ENCODE data around the gene ADGRL3.
"Not testable (repeated sequence)": the region's sequence is repeated elsewhere in the genome, so short reads cannot be mapped to it uniquely, and the experiment has no call there.

Gene ADGRL3

DNA sequence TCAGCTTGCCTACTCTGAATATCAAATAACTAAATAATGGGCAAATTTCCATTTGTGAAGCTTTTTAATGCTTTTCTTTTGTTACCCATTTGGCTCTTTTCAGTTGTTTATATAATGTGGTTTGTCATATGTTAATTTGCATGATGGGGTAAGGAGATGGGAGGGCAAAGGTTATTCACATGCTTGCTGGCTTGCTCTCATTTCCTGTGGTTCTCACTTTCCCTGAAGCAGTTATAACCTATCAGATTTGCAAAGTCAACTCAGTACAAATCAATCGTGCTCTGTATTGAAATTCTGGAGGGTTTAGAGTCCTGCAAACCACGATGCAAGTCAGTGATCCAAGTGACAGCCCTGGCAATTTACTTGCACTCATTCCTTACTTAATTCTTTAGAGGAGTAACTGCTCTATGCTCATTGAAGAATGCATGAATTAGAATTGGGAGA is 711.2 kb downstream of the ADGRL3 start:
- no peak for DNase-seq (ENCODE audit: low read depth)

DNA sequence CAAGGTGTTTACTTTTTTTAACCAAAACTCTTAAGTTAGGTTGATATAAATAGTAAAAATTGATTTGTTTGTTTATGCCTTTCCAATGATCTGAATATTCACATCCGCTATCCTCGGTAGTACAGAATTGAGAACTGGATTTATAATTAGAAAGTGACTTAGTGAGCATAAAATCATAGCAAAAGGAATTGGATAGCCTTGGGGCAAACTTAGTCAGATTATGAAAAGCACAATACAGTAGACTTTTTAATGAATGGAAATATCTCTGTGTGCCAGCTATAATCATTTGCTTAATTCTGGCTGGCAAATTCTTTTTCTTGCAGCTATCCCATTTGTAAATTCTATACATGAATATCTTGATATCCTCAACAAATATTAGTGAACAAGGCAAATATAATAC is 713.5 kb downstream of the ADGRL3 start:
- no peak for DNase-seq (ENCODE audit: low read depth)

DNA sequence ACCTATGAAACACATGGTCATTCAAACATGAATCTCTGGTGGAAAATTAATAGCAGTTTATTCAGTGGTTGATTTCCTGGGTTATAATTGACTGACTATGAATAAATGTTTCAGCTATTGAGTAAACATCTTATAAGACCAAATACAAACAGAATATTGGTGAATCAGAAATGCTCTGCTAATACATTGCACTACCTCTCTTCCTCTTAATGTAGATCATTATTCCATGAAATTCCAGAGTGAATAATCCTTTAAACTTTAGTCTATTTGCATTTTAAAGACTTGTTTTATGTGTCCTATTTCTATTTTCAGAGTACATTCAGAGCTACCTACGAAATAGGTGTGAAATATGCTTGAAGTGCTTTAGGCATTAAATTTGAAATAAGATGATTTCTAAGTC is 715.4 kb downstream of the ADGRL3 start:
- no peak for DNase-seq (ENCODE audit: low read depth)

DNA sequence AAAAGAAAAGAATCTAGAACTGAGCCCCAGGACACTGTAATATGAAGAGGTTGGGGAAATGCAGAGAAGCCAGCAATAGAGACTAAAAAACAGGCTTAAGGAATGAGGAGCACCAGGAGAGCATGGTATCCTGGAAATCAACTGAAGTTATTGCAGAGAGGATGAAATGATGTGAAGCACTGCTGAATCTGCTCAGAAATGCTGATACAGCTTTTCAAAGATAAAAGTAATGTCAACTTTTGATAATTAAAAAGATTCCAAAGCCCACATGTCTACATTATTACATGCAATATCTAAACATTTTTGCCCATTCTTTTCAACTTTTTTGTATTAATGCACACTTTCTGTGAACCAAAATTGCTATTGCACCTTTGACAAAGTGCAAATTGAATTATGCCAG is 718.4 kb downstream of the ADGRL3 start:
- no peak for DNase-seq (ENCODE audit: low read depth)

DNA sequence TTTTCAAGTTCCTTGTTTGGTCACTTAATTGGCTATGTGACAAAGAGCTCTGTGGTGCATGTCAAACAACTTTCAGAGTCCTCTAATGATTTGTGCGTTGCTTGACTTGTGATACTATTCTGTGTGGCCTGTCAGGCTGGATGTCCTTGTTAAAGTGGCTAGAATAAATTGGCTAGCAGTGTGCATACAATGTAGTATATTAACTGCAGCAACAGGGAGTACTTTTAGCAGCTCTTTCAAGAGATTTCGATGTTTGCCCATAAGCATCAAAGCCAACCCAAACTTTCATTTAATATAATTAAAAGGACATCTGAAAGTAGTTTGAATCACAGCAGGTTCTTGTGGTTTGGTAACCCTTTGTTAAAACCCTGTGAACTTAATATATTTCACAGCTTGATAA is 718.9 kb downstream of the ADGRL3 start:
- no peak for DNase-seq (ENCODE audit: low read depth)

DNA sequence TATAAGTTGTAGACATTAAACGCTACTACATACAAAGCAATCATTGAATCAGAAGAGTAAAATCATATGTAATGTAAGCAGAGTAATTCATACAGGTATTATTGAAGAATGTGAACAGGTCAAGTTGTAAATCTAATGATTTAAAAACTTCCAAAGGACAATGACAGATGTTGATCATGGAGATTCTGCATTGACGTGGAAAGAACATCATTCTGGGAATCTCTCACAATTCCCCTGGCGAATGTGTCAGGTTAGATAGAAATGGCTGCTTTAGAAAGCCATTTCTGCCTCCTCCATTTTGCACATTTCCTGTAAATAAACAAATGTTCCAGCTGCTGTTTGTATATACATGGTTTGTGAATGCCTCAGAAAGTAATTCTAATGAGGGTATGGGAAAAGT is 719.4 kb downstream of the ADGRL3 start:
- no peak for DNase-seq (ENCODE audit: low read depth)

DNA sequence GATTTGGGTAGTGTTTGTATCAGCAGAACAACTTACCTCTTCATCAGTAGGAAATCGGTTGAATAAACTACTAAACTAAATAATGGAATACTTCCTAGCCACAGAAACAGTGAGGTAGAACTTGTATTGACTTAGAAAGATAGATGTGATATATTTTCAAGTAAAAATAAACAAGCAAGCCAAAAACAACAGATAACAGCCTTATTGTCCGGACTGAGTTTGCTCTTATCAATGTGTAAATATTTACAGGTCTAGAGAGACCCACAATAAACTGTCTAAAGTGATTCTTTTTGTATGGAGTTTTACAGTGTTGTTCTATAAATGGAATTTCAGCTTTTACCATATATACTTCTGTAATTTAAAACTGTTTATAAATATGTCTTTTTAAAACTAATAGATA is 721.8 kb downstream of the ADGRL3 start:
- DNase-seq (ENCODE audit: low read depth): no peak

DNA sequence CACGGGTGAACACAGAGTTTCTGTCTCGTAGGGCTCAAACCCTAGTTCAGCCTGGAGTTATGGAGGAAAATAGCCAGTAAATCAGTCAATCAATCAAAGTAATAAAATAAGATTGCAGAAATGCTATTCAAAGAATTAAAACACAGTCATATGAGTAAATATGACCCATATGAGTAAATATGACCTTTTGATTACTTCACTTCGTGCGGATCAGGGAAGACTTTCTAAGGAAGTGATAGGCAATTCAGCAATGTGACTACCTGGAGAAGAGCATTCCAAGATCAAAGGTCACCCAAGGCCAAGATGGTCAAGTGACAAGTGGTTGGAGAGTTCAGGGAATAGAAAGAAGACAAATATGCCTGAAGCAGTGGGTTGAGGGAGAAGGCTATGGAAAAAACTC is 722.6 kb downstream of the ADGRL3 start:
- no peak for DNase-seq (ENCODE audit: low read depth)

DNA sequence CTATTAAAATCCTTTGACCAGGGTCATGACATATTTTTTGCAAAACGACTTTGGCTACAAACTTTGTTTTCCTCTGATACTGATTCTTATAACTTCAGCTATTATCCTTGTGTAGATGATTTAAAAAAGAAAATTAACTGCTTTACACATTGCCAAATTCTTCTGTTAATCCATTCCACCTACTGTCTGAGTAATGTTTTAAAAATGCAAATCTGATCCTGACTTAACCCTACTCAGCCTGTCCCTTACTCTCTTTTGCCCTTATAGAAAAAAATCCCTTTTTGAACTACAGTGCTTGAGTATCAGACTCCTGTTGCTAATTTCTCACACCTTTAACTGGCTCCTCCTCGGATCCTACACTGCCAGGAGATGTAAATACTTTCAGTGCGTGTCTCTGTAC is 723.1 kb downstream of the ADGRL3 start:
- DNase-seq (ENCODE audit: low read depth): no peak

DNA sequence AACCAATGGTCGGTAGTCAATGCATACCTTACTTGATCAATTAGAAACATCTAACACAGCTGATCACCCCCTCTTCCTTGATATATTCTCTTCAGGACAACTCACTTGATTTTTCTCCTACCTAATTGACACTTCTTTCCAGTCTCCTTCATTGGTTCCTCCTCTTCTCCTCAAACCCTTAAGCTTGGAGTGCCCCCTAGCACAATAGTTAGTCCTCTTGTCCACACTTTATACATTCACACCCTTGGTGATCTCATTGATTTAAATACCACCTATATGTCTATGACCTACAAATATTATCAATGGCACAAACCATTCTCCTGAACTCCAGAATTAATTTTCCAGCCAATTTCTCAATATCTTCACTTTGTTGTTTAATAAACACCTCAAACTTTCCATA is 724.0 kb downstream of the ADGRL3 start:
- no peak for DNase-seq (ENCODE audit: low read depth)

DNA sequence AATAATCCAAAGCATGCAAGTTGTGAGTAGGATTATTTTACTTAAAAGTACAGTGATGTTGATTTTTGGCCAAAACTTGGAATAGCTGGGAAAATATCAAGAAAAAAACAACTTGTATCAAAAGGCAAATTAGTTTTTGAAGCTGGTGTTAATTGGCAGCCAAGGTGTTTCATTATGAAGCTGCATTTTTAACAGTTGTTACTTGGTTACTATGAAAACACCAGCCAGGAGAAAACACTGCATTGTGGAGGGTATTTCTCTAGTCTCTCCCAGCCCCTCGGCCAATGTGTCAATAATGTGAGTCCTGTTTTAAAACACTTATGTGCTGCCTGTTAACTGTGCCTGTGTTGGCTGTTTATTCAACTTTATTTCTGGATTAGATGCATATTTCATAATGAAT is 733.4 kb downstream of the ADGRL3 start:
- DNase-seq (ENCODE audit: low read depth): no peak

DNA sequence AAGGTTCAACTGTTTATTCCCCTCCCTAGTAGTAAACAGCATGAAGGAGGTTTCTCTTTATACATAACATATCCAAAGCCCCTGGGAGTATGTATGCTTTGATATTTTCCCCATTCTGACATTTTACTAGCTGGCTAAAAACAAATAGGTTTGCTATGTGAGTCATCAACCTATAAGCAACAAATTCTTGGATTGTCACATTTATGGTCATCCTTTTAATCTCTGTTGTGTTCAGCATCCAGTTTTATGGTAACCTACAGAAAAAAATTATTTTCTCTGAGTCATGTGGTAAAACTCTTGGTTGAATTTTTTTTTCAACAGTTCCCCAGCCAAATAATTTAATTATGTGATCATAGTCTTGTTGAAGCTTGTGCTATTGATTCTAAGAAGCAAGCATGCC is 734.1 kb downstream of the ADGRL3 start:
- DNase-seq (ENCODE audit: low read depth): no peak

DNA sequence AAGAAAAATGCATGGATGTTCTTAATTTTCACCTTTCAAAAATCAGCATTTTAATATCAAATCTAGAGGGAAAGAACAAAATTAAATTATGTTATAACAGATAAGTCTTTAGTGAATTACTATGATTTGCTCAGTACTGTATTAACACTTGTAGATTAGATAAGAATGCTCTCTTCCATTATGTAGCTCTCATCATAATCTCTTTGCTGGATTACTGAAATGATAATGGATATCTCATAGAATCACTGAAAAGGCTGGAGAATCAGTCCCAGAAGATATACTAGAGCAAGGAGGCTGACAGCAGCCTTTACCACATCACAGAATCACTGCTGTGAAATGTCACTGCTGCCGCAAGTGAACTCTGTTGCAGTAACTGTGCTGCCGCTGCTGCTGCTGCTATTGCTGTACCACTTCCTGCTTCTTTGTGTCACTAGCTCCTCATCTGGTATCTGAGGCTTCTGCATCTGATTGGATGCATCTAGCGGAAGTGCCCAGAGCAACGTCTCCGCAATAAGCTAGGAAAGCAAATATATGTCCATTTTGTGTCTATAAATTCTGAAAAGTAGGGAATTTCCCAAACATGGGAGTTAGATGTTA is 738.2 kb downstream of the ADGRL3 start:
- no peak for DNase-seq (ENCODE audit: low read depth)

DNA sequence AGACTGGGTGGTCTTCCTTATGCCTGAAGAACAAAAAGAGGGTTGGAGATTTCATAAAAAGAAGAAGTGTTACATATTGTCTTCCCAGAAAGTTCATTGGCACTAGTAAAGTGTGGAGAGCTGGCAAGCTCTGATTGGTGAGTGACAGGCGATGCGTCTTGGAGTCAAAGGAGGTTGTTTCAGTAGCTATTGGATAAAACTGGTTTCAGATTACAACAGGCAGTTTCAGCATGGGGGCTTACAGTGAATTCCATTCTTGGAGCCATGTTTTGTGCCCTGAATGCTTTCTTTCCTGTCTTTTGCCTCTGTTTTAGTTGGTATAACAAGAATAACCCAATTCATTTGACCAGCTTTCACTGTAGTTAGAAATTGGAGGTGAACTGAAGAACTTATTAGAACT is 750.5 kb downstream of the ADGRL3 start:
- DNase-seq (ENCODE audit: low read depth): no peak

DNA sequence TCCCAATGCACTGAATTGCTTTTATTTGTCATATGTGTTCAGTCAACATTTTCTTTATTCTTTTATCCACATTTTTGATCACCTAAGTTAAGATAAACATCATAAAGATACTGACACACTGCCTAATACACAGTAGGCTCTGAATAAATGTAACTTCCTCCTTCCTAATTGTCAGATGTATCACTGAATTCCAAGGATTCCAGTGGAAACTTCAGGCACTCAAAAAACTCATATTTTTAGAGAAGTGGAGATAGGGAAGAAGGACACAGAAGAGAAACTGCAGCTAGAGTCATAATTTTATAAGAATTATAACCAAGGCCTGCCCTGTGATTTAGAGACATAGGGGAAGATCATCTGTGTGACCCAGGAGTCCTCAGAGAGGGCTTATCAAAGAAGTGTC is 753.3 kb downstream of the ADGRL3 start:
- DNase-seq (ENCODE audit: low read depth): no peak

DNA sequence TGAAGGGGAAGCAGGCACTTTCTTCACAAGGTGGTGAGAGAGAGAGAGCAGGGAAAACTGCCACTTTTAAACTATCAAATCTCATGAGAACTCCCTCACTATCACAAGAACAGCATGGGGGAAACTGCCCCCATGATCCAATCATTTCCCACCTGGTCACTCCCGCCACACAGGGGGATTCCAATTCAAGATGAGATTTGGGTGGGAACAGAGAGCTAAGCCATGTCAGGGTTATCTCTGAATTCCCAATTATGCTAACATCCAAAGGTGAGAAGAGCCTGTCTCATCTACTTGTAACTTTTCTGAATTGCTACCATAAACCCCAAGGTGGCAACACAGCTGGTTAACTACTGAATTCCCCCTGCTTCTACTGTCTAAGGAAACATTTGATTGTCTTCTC is 758.5 kb downstream of the ADGRL3 start:
- no peak for DNase-seq (ENCODE audit: low read depth)

DNA sequence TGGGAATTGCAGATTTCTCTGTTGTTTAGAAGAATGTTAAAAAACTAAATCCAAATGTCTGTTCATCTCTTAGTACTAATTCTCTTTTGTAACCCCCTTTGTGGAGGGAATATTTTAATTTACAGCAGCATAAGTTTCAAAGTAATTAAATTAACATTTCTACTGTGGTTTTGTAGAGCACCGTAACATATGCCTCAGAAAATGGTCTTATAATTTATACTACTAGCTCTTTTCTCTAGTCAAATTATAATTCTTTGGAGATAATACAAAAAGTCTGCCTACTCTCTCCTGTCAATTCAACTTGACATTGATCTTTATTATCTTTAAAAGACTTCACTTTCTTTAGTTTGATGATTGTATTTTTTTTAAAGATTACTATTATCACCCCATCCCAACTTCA is 759.0 kb downstream of the ADGRL3 start:
- no peak for DNase-seq (ENCODE audit: low read depth)

DNA sequence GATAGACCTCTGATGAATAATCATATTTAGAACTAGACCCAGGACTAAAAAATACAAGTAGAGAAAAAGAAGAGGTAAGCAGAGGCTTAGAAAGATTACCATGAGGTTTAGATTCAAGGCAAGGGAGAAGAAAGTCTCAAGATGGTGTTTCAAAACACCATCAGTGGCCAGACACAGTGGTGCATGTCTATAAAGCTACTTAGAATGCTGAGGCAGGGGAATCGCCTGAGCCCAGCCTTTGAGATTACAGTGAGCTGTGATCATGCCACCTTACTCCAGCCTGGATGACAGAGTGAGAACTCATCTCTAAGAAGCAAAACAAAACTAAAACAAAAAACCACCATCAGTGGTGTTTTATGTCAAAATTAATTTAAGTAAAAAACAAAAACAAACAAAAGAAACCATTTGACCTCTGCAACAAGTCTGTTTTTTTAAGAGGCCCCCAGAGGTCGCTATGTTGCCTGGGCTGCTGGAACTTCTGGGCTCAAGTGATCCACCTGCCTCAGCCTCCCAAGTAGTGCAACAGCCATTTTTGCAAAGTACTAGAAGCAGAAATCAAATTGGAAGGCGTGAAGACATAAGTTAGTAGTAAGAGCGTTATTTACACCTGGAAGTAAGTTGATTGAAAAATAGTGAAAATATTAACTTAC is 784.3 kb downstream of the ADGRL3 start:
- no peak for DNase-seq (ENCODE audit: low read depth)

DNA sequence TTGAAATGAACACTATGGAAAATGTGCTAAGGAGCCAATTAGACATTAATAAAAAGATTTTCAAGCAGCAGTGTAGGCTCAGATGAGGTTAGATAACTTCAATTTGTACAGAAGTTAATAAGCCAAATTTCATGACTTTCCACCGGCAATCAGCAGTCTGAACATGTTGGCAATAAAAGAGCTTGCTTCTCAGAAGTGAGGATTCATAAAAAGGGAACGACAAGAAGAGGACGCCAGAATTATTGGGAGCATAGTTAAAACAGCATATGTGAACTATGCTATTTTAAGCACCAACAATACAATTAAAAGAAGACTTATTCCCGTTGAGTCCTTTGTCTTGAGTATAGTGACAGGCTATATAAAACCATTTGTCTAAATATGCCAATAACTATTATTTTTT is 785.3 kb downstream of the ADGRL3 start:
- no peak for DNase-seq (ENCODE audit: low read depth)

DNA sequence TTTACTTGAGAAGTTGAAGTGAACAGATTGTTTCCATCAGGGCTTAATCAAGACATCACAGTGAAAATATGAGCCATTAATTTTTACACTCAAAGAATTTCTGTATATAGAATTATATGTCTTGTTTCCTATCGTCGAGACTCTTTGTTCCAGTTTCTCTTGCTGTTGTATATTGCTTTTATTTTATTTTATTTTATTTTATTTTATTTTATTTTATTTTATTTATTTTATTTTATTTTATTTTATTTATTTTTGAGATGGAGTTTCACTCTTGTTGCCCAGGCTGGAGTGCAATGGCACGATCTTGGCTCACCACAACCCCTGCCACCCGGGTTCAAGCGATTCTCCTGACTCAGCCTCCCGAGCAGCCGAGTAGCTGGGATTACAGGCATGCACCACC is 786.8 kb downstream of the ADGRL3 start:
- DNase-seq (ENCODE audit: low read depth): not testable (repeated sequence)

DNA sequence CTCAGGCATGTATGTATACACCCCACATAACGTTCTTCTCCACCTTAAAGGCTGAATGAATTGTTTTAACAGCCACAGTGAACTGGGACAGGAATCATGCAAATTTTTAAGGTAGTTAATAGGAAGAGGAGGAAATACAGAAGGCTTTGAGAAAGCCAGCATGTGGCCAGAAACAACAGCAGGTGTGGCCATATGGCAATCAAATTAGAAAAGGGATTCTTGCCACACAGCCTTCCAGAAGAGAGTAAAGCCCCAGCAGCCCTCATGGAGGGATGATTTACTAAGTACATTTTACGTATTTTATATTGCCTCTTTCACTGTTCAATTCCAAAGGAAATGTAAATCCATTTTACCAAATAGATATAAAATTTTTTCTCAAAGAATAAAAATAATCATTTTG is 792.2 kb downstream of the ADGRL3 start:
- no peak for DNase-seq (ENCODE audit: low read depth)

DNA sequence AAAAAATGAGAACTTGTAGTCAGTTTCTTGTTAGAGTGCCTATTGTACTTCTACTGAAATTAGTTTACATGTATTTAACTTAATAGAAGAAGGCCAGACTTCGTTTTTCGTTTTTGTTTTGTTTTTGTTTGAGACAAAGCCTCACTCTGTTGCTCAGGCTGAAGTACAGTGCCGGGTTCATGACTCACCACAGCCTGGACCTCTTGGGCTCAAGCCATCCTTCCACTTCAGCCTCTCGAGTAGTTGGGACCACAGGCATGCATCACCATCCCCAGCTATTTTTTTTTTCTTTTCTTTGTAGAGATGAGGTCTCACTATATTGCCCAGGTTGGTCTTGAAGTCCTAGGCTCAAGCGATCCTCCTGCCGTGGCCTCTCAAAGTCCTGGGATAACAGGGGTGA is 793.9 kb downstream of the ADGRL3 start:
- DNase-seq (ENCODE audit: low read depth): no peak

DNA sequence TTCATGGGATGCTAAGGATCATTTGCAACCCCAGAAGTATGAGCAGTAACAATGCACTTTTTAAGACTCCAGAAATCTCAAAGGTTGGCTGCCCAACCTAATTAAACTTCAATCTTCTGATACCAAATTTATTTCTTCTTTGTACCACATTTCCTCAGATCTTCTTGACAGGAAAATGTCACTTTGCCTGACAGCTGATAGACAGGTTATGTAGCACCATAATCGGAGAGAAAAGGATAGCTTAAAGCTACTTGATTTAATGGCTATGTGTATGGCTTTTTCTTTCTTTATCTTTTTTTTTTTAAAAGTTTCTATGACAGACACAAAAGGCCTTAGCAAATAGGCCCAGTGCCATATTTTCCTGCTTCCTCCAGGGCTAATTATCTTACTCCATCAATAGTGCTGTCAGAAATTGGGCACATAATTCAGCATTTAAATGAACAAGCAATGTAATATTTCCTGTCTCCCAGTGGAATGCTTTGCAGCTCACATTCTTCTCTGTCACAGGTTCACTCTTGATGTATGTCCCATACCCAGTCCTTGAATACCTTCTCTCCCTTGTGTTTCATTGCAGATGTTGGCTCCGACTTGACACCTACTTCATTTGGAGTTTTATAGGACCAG is 795.7 kb downstream of the ADGRL3 start:
- DNase-seq (ENCODE audit: low read depth): no peak

DNA sequence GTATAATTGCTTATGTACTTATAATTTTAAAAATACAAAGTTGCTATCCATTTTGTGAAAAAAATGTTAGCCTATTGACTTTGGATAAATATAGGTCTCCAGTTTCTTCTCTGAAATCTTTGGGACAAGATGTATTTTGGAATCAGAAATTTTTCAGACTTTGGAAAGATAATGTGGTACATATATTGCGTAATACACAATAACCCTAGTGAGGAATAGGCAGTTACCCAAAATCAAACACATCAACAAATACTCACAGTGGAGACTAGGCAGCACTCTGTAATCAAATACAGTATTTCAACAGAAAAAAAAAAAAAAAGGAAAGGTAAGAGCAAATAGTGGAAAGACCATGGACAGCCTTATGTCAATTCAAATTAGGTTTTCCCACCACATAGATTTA is 796.8 kb downstream of the ADGRL3 start:
- no peak for DNase-seq (ENCODE audit: low read depth)

All from stimulated activated CD8-positive, alpha-beta memory T cell treated with anti-CD3 and anti-CD28 coated beads, Interleukin-15, amount 100 ng/mL, for 24 hours (primary cell).